Suppressor macrophage treated with lipopolysaccharide for 1 hour (primary cell): ENCODE measurements around the gene CFAP43.
A peak's percentile ranks its signal among the peaks of the same experiment; 100 is the strongest.

Experiments
- DNase-seq, 3 donors: peaks; one replicate each; pipeline ENCODE4 v3.0.0-alpha.2; 2020 to 2022

CFAP43 gene

DNA sequence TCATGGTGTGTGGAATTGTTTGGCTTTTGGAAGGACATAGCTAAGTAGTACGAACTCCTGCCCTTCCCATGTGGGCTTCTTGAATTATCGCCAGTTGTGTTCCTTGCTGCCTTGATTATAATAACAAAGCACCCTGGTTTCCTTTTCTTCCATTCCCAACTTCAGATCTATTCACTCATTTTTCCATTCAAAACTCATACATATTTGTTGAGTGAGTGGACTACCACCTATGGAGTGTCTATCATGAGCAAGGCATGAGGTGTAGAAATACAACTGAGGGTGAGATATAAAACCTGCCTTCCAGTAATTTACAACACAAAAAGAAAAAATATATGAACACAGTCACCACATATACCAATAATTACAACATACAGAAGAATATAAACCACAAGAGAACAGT lies 141.6 kb downstream of the CFAP43 start:
- DNase-seq, result no peak

DNA sequence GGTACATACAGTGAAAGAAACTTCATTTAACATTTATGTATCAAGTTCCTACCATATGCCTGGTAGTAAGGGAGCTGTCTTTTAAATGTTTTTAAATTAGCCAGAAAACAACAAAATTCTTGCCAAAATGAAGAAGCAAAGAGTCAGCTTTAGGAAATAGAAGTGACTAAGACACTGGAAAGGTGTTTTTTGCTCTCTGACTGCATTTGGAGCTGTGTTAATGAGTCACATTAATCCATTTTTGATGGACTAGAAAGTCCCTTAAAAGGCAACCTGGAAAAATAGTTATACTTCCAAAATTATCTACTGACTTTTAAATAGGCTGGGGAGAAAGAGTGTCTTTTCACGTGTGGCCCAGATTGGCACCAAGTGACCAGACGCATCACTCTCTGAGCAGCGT lies 142.5 kb downstream of the CFAP43 start:
- DNase-seq, result peak; percentile 29 to 61 (median 59)

DNA sequence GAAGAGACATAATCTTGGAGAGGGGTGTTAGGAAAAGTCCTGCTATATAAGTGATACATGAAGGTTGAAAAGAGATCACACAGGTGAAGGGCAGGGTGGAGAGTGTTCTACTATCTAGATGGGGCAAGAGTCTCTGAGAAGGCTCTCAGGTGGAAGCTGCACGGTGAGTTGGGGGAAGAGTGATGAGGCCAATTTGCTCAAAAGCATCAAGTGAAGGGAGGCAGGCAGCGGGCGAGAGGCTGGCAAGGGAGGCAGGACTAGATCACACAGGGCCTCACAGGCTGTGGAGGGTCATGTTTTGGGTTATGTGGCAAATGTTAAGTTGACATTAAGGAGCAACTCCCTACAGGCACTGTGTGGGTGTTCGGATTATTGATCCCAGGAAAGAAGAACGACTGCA lies 143.9 kb downstream of the CFAP43 start:
- no peak for DNase-seq

DNA sequence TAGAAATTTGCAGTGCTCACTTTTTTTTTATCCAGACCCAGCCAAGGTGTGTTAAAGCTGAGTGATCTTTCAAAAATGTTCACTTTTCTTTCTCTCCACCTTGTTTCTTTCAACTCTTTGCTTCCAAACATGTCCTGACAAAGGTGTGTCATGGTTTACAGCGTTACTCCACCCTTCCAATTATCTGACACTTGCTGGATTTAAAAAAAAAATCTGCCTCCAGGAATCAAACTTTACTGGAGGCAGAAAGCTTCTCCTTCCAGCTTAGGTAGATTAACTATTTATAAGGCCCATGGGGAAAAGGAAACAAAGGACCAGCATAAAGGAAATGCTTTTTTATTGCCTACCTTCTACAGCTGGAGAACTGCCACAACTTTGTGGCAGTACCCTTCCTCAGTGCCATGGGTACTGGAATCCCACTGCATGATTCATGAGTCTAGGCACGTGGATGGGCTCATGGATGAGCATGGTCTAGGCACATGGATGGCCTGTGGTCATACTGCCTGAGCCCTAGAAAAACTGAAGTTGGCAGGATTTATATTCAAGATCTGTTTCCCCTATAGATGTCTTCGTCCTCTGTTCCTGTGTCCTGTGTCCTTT lies 146.3 kb downstream of the CFAP43 start, which contains the start of gene COL17A1:
Gene COL17A1, minus strand, starts transcription at position 80 of the 600 bp plus-strand sequence. CDS start 5,207 bp downstream, outside the sequence.
- DNase-seq, result no peak

DNA sequence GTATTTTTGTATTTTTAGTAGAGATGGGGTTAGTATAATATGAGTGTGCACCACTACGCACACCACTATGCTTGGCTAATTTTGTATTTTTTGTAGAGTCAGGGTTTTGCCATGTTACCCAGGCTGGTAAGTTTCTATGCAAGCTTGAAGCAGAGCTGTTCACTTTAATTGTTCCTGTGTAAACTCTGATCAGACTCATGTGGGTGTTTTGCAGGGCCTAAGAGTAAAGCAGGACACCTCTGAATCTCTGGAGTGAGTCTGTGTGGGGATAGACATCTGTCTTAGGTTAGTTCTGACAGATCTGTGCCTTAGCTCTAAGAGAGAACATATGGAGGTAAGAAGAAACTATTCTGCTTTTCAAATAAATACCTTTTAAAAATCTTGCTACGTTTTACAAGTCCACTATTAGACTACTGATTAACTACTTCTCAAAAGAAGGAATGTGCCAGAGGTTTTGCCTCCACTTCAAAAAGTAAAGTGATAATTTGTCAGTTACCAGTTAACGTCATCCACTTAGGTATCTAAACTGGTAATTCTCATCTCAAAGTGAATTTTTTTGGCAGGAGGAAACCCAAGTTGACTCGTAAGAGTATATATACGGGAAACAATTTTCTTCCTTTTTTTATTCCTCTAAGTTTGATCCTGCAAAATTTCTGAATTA lies 147.6 kb downstream of the CFAP43 start:
- no peak for DNase-seq

DNA sequence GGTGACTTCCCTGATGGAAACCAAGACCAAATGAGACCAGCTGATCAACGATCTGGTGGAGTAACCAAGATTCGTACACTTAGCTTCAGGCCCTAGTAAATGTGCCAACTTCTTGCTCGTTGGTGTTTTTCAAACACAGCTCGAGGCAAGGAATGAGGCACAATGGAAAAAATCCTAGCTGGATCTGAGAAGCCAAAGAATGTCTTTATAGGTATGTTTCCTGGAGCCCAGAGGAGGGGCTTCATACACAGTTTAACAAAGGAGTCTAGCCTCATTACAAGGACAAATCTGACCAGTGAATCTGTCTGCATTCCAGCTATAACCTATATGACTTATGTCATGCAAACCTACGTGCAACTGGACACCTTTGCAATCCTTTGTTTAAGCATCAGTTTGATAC lies 150.2 kb downstream of the CFAP43 start:
- DNase-seq, result no peak

DNA sequence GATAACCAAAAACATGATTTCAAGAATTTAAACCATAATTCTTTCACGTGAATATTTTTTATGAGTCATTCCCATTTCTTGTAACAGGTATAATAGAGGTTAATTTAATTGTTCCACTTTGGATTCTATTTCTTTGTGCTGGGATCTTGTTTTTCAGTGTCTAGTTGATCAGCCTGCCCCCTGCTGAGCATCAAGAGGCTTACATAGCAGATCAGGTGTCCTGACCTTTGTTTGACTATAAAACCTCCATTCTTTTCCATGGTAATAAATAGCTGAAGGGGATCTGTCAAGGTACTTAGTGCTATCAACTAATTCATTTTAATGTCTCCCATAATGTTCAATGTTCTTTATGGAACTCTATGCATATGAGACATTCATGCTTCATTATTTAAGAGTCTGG lies 151.4 kb downstream of the CFAP43 start:
- peak; percentile 14 to 25 (median 21) for DNase-seq
